HG03460 (cell line): ENCODE results near the gene RASGEF1B.

Source experiments
- ATAC-seq: cut with Tn5 transposase; IDR thresholded peaks from one replicate; pipeline ENCODE4 v1.9.1; 2021; ENCODE audit not compliant: unreplicated experiment

The RASGEF1B gene

DNA sequence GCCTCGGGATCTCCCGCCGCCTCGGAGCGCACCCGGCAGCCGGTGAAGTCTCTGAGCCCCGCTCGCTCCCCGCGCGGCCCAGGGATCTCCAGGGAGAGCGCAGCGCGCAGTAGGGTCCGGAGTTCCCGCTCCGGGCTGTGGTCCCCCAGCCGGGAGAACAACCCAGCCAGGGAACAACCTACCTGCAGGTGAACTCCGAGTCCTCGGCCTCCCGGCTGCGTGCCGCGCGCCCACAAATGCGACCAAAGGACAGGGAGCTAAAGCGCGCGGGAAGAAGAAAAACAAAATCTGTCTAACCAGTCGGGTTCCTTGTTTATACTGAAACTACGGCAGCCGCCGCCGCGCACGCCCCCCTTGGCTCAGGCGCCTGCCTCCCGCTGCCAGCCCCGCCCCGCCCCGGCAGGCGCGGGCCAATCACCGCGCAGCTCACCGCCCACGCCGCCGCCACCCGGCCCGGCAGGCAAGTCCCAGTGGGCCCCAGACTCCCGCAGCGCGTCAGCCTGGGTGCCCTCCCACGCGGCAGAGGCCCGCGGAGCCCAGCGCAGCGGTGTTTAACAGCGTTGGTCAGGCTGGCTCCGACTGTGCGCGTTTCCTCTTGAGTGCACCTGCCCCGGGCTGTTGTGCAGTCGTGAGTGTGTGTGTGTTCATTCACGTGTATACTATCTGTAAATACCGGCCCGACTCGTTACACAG lies at the start of gene RASGEF1B:
RASGEF1B (minus strand) TSS at position 320 of the 693 bp plus-strand sequence. CDS start 12,399 bp downstream, outside the sequence.
- peak; percentile 96 for ATAC-seq

DNA sequence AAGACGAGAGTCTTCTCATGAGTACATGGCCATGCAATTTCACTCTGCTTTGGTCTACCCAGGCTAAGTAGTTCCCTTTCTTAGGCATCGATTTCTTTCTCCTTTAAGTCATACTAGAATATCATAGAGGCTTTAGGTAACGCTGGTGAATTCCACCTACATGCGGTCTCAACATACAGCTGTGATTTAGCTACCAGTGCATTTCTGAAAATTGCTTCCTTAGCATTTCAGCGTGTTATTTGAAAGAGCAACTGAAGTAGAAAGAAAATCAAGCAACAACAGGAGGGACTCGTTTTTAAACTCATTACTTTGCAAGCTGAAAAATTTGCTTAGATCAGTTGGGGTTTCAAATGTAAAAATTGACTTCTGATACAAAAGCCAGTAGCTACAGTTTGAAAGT lies 48.1 kb upstream of the RASGEF1B start:
- ATAC-seq, result no peak

DNA sequence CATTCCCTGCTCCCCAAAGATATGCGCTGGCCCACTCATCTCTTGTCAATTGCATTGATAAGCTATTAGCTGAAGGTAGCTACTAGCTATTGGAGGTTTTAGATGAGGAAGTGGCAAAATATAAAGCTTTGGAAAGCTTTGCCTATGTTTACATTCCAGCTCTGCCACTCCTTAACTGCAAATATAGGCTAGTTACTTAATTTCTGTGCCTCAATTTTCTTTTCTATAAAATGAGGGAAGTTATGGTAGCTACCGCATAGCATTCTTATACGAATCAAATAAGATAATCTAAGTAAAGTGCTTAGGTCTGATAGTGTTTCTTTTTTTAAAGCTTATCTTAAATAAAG lies 47.7 kb upstream of the RASGEF1B start:
- no peak for ATAC-seq

DNA sequence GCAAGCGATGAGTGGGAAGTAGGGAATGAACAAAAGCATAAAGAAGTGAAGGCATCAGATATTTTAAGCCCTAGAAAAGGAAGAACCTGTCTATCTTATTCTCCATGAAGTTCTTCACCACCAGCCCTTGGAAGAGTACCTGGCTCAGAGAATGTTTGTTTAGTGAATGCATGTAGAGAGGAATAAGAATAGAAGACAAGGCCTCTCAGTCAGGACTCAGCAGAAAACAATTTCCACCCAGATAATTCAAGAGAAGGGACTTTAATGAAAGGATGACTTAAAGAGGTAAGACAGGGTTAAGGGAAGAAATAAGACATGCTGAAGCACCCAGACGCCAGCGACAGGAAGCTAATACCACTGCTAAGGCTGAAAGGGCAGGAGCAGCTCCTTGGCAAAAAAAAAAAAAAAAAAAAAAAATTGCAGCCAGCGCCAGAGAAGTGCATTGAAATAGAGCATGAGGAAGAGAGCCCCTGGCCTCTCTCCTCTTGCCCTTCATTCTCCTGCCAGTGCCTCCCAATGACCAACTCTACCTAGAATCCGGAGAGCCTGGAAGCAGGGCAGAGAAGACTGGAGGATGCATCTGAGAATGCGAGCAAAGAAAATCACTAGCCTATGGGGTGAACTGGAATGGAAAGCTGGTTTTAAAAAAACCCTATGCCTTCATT lies 47.2 kb upstream of the RASGEF1B start:
- no peak for ATAC-seq

DNA sequence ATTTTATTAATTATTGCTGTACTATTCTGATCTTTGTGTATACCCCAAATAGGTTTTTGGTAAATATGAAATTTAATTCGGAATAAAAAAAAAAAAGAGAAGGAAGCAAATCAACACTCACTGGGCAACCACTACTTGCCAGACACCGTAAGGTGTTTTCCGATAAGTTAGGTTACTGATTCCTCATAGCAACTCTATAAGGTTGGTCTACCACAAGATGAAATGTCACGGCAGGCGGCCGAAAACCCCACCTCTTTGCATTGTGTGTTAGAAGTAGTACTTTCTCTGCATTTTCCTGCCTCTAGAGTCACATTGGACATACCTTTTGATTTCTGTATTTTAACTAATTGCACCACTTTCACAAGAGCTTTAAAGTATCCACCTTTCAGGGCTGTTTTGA lies 44.5 kb upstream of the RASGEF1B start:
- ATAC-seq, result no peak

DNA sequence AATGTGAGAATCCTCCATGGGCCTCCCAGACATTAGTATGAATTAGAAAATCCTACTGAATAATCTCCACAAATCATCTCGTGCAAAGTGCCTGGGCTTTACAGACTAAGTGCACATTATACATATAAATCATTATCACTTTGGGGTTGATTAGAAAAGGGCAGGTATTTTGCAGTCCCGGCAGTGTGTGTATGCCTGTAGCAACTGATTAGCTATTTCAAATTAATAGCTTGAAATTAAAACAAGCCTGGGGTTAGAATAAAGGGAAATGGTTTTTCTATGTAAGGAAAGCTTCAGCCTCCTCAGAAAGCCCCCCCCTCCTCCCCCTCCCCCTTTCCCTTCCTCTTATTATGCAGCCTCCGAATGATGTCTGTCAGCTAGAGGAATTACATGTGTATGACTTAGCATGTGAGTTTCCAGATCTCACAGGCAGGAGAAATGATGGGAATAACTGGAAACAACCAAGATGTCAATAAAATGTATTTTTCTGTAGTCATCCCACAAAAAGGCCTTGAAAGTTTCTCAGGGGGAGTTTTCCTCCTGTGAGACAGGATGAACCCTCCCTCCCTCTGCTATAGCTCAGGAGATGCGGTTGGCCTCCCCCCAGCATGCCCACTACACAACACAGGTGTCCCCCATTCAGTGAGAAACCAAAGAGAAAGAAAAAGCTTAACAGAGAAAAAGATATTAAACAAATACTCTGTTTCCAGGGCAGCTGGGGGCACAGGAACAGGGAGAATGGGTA lies 41.2 kb upstream of the RASGEF1B start:
- no peak for ATAC-seq

DNA sequence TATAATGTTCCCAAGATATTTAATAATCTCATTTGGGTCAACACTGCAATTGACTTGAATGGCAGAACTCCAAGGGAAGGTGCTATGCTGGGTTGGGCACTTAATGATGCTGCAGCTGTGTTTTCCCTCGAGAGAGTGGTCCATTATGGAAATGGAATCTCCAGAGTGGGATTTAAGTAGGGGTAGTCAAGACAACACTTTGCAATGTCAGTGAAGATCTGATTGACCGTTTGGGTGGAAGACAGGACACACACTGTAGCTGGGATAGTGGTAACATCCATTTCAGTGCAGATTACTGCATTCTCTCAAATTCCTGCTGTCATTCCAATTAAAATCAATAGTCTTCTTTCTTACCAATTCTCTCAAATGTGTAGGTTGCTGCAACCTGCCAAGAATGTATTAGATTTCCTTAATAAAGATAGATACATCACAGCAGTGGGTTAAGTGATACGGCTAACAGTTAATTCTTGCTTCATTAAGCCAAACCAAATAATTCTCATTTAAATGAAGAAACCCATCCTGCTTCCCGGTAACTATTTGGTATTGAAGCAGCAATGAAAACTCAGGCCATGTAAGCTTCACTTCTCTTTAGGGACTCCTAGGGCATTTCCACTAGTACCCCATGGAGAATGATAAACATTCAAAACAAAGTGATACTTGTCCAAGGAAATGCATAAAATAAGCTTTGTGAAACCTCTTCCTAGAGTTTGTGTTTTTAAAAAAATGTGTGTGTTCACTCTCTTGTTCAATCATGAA lies 40.5 kb upstream of the RASGEF1B start:
- no peak for ATAC-seq

DNA sequence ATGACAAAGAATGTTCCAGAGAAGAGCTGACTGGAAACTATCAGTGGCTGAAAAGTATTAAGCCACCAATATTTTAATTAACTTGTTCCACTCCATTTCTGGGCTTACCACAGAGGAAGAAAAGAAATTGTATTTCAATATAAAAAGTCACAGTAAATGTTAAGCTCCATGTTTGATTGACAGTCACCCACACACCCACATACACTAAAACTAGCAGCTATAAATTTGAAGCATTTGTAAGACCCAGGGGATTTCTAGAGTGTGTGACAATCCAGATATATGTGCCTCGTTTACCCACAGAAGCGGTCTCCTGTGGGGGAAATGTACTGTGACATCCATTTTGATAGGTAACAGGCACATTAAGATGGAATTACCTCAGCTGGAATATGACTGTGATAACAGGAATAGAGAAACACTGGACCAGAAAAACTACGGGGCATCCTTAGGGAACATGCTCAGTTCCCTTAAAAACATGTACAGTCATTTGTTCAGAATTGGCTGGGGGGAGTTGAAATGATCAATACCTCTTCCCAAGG lies 39.0 kb upstream of the RASGEF1B start:
- no peak for ATAC-seq

DNA sequence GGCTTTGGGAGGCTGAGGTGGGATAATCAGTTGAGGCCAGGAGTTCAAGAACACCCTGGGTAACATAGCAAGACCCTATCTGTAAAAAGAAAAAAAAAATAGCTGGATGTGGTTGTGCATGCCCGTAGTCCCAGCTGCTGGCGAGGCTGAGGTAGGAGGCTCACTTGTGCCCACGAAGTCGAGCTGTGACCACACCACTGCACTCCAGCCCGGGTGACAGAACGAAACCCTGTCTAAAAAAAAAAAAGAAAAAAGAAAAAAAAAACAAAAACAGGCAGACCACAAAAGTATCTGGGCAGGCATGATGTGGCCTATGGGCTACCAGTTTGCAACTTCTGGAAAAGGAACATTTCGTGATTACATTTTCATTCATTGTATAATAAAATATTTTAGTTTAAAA lies 38.1 kb upstream of the RASGEF1B start:
- no peak for ATAC-seq

DNA sequence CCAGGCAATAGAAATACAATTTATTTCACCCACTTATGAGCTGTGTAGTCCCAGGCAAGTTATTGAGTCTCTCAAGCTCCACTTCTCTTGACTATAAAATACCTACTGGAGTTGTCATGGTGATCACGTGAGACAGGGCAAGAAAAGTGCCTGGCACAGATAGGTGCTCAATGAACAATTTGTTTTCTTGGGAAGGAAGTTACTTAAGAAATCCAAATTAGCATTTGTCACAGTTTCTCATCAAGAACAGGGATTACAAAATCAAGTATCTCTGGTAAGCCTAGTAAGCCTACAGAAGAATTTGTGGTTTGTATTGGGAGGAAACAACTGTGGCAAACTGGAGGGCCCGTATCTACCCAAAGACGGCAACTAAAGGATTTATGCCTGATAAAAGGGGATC lies 37.5 kb upstream of the RASGEF1B start:
- no peak for ATAC-seq

DNA sequence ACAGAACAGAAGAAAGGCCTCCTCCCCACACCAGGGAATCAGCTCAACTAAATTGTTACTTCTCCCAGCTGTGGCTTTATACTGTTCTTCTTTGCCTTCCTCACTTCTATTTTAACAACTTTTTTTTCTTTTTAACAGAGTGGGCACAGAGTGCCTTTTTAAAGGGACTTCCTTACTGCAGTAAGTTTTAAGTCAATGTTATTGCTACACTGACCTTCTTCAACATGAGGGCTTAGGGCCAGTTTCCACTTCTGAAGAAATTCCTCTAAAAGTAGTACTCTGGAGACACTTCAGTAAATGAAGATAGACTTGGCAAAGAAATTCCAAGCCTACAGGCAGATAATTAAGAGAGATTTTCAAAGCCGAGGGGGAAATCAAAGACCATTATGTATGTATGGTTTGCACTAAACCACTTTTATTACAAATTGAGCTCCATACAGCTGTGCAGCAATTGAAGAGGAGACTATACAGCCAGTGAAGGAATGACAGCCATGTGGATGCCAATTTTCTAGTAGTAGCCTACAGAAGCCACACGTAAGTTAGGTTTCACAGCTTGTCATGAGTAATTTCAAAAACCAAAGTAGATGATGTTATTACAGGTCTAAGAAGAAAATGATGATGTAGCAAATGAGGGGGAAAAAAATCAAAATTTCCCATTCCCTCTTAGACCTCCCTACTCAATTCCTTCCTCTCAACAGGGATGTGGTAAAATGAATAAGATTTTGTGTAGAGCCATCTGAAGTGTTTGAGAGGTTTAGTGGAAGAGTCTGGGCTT lies 36.9 kb upstream of the RASGEF1B start:
- ATAC-seq, result no peak

DNA sequence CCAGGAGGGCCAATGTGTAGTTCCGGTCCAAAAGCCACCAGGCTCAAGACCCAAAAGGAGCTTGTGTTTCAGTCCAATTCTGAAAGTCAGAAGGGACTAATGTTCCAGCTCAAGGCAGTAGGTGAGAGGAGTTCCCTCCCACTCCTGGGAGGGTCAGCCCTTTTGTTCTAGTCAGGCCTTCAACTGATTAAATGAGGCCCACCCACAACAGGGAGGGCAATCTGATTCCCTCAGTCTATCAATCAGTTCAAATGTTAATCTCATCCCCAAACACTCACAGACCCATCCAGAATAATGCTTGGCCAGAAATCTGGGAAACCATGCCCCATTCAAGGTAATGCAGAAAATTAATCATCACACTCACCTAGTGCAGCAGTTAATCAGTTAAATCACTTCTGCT lies 35.8 kb upstream of the RASGEF1B start:
- ATAC-seq, result no peak

DNA sequence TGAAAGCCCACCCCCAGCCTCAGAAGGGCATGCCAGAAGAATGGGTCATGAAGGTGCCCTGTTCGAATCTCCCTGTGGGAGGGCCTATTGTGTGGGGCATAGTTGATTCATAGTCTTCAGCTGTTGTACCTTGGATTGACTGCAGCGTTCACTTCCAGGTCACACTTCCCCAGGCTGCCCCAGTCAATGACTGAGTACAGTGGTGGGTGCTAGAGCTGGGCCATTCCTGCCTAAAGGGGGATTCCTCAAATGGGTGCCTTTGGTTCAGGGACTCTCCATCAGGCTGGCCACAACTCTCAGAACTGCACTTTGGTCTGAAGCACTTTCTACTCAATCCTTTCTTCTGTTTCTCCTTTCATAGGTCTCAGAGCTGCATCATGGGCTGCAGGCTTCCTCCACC lies 35.0 kb upstream of the RASGEF1B start:
- peak; percentile 69 for ATAC-seq

DNA sequence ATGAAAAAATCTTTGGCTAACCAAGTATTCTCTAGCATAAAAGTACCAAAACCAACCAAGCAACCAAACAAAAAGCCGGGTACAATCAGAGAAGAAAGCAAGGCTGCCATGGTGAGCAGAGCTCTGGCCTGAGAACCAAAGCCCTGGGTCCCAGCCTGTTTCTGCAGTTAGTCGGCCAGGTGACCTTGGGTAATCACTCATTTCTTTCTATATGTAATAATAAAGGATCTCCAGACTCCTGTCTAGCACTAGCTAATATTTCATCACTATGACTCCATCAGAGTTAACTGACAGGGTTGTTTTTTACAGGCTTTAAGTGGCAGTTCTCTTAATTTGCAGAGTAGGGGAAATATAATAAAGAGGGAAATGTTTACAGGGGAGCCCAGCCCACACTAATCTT lies 34.0 kb upstream of the RASGEF1B start:
- ATAC-seq, result no peak

DNA sequence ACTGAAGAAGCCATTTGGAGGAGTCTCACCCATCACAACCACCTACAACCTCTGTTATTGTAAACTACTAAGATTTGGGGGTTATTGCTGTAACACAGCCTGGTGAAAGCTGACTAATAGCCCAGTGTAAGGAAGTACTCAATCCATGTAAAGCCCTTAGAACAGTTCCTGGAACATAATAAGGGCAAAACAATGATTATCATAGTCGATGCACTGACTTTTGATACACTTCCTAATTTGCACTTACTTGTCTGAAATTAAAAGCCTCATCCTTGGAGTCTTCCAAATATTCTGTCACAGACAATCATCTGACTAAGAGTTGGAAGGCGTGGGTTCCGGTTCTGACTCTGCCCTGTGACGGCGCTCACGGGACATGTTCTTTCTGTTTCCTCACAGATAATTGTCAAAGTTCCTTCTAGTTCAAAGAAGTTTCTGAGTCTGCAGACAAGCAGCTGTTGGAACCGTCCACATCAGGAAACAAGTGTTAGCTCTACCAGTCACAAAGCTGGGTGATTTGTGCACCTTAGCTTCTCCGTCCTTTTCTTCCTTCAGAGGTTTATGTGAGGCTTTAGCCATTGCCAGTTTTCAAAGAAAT lies 33.4 kb upstream of the RASGEF1B start:
- ATAC-seq, result peak; percentile 41

DNA sequence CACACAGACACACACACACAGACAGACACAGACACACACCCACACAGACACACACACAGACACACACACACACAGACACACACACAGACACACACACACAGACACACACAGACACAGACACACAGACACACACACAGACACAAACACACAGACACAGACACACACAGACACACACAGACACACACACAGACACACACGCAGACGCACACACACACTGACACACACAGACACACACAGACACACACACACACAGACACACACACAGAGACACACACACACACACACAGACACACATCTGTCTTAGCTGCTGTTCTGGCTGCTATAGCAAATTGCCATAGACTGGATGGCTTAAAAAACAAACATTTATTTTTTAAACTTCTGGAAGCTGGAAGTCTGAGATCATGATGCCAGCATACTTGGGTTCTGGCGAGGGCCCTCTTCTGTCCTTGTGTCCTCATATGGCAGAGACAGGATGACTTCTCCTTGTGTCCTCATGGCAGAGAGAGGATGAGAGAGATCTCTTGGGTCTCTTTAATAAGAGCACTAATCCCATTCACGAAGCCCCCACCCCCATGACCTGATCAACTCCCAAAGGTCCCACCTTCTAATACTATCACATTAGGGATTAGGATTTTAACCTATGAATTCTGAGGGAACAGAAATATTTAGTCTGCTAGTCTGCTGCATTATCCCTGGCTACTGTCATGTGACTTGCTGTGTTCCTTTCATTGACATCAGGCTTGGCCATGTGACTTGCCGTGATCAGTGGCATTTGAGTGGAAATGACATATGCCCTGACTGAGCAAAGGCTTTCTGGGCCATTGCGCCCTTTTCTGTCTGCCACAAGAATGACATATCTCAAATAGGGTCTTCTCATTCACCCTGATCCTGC lies 32.7 kb upstream of the RASGEF1B start:
- no peak for ATAC-seq

DNA sequence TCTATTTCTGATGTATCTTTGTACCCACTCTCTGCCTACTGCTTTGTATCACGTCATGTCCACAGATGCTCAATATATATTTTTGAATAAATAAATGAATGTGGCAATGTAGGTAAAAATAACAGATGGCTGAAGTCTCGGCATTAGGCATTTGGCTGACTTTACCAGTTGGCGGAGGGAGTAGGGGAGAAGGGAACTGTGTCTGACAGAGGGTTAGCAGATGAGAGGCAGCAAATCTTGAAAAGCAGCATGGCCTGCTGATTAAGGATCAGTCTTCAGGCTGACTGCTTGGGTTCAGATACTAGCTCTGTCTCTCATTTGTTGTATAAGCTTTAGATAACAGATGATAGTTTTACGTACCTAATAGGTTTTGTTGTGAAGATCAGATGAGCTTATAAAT lies 31.9 kb upstream of the RASGEF1B start:
- ATAC-seq, result no peak

DNA sequence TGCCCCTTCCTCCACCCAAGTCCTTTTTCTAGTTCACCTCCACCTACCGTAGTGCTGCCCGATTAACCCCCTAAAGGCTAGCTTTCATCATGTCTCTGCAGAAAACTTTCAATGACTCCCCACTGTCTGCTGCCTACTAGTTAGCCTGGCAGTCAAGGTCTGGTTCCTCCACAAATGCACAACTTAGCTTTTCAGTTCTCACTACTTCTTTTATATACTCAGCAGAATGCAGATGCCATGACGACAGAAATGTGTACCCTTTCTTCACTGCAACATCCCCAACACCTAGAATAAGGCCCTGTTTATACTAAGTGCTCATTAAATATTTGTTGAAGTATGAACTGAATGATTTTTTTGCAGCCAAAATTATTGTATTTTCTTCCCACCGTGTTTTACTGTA lies 30.9 kb upstream of the RASGEF1B start:
- ATAC-seq, result no peak

DNA sequence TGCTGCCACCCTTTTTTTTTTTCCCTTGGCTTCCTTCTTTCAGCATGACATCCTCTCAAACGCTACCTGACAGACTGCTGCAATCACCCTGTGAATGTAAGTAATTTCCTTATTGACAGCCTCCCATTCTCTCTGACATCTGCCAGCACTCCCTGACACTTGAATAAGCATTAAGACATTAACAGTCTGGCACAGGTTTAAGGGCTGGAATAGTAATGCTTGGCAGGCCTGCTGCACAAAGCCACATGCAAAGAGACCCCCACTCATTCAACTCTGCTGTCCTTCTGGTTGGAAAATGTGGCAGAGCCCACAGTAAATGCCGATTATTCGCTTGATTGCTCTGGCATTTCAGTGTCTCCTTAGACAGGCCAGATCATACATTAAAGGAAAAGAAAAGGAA lies 28.1 kb upstream of the RASGEF1B start:
- ATAC-seq, result no peak
